Activated CD4-positive, alpha-beta memory T cell treated with anti-CD3 and anti-CD28 coated beads for 36 hours (primary cell): ENCODE data around the gene OSBPL6. TPM values are rescaled to one million over a fixed set of nuclear protein-coding genes. Genes with fewer than 3 reads are reported as not detected.
"Not testable (repeated sequence)": the region's sequence is repeated elsewhere in the genome, so short reads cannot be mapped to it uniquely, and the experiment has no call there.

Experiments
- CTCF ChIA-PET: fragments of 350-600 bp; sonication (Branson Sonifier 250); formaldehyde crosslinking; loops from one replicate; lab custom pipeline; 2021; ENCODE audit warnings: antibody characterized with exemption, inconsistent platforms; lab: Charles Lee
- POLR2A ChIA-PET: fragments of 350-600 bp; sonication (Branson Sonifier 250); formaldehyde crosslinking; loops from one replicate; lab custom pipeline; 2021; ENCODE audit warnings: antibody characterized with exemption; lab: Charles Lee
- DNase-seq: peaks from one replicate; pipeline ENCODE4 v3.0.0-alpha.2; 2020
- H3K27ac Mint-ChIP-seq: one replicate; pipeline ENCODE4 v1.8.0; 2021; ENCODE audit warnings: mixed read lengths
- H3K27me3 Mint-ChIP-seq: one replicate; pipeline ENCODE4 v1.8.0; 2021; ENCODE audit warnings: mixed read lengths
- H3K36me3 Mint-ChIP-seq: one replicate; pipeline ENCODE4 v1.8.0; 2021; ENCODE audit warnings: mixed read lengths
- H3K4me1 Mint-ChIP-seq: one replicate; pipeline ENCODE4 v1.8.0; 2021; ENCODE audit warnings: low read depth, mixed read lengths
- H3K4me3 Mint-ChIP-seq: one replicate; pipeline ENCODE4 v1.8.0; 2021; ENCODE audit warnings: mild to moderate bottlenecking, mixed read lengths
- H3K9me3 Mint-ChIP-seq: one replicate; pipeline ENCODE4 v1.8.0; 2021; ENCODE audit warnings: mixed read lengths
- intact Hi-C: fragments of 100-400 bp; cut with micrococcal nuclease; formaldehyde crosslinking; loops from one replicate; pipeline ENCODE4 v1.15.1; 2023
- total RNA-seq, 2 experiments: library from RNA; stranded (reverse); gene quantifications; one replicate each; pipeline ENCODE4 v1.2.3, GENCODE V29; 2021

OSBPL6 gene
- total RNA-seq, 2 experiments from 2014 or later, result 1.5 to 1.9 TPM

DNA sequence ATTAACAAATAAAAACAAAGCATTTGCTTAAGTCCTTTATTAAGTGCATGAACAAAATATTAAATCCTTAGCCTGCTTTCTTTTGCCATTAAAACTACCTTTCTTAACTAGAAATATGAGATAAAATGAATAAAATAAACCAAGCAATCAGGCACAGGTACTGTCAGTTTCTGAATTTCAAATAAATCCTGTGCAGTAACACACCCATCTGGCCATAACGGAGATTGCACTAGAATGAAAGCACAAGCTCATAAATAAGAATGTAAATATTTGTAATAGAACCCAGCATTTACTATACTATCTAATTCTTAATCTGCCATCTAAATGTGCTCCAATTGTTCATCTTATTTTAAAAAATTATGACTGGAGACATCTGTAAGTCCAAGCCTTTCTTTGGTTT lies 224.8 kb downstream of the OSBPL6 start:
- H3K27me3 Mint-ChIP-seq, result no peaks in the 10 kb centered on the region
- peaks cover 9% of the 10 kb centered on the region for H3K36me3 Mint-ChIP-seq
- peaks cover 8% of the 10 kb centered on the region for H3K4me1 Mint-ChIP-seq
- intact Hi-C loops, result loop anchor here (10.0 kb wide), 2 partner anchors 224 to 476 kb away; partner anchors contain the start of gene OSBPL6
- no peak for DNase-seq
- no peak overlapping the region for H3K27ac Mint-ChIP-seq
- ChIA-PET CTCF (interaction anchor here (0.7 to 1.7 kb wide), 5 partner anchors 14 to 307 kb away, joined by 3 to 9 read pairs (median 5); partner anchors contain the start of gene RBM45), POLR2A (interaction anchor here (0.6 kb wide), 1 partner anchor 49 kb away, joined by 3 read pairs; no protein-coding TSS in a partner anchor)
- peaks cover 4% of the 10 kb centered on the region for H3K9me3 Mint-ChIP-seq
- H3K4me3 Mint-ChIP-seq, result no peak overlapping the region

DNA sequence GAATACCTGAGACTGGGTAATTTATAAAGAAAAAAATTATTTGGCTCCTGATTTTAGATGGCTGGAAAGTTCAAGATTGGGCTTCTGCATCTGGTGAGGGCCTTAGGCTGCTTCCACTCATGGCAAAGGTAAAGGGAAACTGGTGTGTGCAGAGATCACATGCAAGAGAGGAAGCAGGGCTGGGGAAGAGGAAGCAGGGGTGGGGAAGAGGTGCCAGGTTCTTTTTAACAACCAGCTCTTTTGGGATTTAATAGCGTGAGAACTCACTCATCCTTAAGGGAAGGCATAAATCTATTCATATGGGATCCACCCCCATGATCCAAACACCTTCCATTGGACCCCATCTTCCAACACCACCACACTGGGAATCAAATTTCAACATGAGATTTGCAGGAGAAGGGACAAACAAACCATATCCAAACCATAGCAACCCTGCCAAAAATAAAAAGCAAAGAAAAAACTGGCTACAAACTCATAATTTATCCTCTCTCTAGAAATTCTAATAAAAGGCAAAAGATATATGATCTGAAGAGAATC lies 226.2 kb downstream of the OSBPL6 start:
- ChIA-PET POLR2A (no interaction called here), CTCF (interaction anchor here (1.4 kb wide), 1 partner anchor 25 kb away, joined by 3 read pairs; no protein-coding TSS in a partner anchor)
- Mint-ChIP-seq H3K27ac (no peak overlapping the region), H3K9me3 (peaks cover 17% of the 10 kb centered on the region), H3K4me3 (no peak overlapping the region), H3K27me3 (no peaks in the 10 kb centered on the region), H3K4me1 (no peaks in the 10 kb centered on the region), H3K36me3 (peaks cover 18% of the 10 kb centered on the region)
- intact Hi-C loops, result no loop called here
- DNase-seq, result no peak

DNA sequence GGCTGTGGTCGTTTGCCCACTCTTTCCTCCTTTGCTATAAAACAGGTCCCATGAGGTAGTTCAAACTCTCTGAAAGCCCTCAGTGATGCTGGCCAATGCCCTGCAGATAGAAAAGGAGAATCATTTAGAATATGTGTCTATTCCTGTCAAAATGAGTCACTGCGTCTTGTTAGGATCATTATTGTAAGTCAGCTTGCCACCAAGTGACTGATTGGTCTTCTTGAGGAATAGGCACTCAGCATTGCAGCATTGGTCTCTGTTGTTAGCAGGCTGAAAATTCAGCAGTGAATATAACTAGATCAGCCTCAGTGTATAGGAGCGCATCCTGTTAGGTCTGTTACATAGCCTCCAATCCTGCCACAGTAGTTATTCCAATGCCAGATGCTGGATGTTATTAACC lies 227.8 kb downstream of the OSBPL6 start:
- H3K4me1 Mint-ChIP-seq, result no peaks in the 10 kb centered on the region
- CTCF ChIA-PET, result interaction anchor here (1.4 kb wide), 1 partner anchor 27 kb away, joined by 3 read pairs; no protein-coding TSS in a partner anchor
- intact Hi-C loops, result no loop called here
- no peak for DNase-seq
- H3K27me3 Mint-ChIP-seq, result no peaks in the 10 kb centered on the region
- peaks cover 28% of the 10 kb centered on the region for H3K9me3 Mint-ChIP-seq
- H3K4me3 Mint-ChIP-seq, result no peak overlapping the region
- no peak overlapping the region for H3K27ac Mint-ChIP-seq
- peaks cover 32% of the 10 kb centered on the region for H3K36me3 Mint-ChIP-seq
- POLR2A ChIA-PET, result no interaction called here

DNA sequence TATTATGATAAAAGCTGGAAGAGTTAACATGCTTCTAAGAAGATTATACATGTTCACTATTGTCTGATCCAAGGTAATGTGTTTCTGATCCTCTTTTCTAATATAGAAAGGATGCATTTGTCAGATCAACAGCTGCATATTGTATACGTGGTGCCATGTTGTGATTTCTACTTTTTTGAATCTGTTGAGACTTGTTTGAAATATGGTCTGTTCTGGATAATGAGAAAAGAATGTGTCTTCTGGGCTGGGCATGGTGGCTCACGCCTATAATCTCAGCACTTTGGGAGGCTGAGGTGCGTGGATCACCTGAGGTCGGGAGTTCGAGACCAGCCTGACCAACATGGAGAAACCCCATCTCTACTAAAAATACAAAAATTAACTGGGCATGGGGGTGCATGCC lies 229.4 kb downstream of the OSBPL6 start:
- Mint-ChIP-seq H3K36me3 (peaks cover 46% of the 10 kb centered on the region), H3K9me3 (peaks cover 28% of the 10 kb centered on the region)
- H3K27ac Mint-ChIP-seq, H3K4me3 Mint-ChIP-seq, DNase-seq, H3K27me3 Mint-ChIP-seq, POLR2A ChIA-PET, H3K4me1 Mint-ChIP-seq: not testable (repeated sequence)
- intact Hi-C loops, result loop anchor here (1.0 kb wide), 1 partner anchor 9 kb away; no protein-coding TSS in a partner anchor
- CTCF ChIA-PET, result interaction anchor here (0.8 to 1.3 kb wide), 2 partner anchors 9 to 10 kb away, joined by 3 to 6 read pairs; no protein-coding TSS in a partner anchor

DNA sequence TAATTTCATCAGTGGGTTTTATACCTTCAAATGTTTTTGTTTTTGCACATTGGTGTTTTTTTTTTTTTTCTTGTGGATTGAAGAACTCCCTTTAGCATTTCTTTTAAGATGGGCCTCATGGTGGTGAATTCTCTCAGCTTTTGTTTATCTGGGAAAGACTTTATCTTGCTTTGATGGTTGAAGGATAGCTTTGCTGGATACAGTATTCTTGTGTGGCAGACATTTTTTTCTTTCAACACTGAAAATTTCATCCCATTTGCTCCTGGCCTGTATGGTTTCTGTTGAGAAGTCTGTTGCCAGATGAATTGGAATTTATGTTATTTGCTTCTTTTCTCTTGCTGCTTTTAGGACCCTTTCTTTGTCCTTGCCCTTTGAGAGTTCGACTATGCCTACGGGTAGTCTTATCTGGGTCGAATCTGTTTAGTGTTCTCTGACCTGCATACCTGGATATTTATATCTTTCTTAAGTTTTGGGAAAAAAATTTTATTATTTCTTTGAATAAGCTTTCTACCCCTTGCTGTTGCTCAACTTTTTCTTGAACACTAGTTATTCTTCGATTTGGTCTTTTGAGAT lies 231.0 kb downstream of the OSBPL6 start:
- peaks cover 58% of the 10 kb centered on the region for H3K36me3 Mint-ChIP-seq
- H3K27me3 Mint-ChIP-seq, result no peaks in the 10 kb centered on the region
- H3K4me1 Mint-ChIP-seq, result no peaks in the 10 kb centered on the region
- intact Hi-C loops, result no loop called here
- H3K27ac Mint-ChIP-seq, result no peak overlapping the region
- ChIA-PET CTCF (interaction anchor here (0.6 to 2.0 kb wide), 3 partner anchors 11 to 28 kb away, joined by 3 to 10 read pairs (median 4); no protein-coding TSS in a partner anchor), POLR2A (no interaction called here)
- DNase-seq, result no peak
- H3K9me3 Mint-ChIP-seq, result peaks cover 28% of the 10 kb centered on the region
- no peak overlapping the region for H3K4me3 Mint-ChIP-seq

DNA sequence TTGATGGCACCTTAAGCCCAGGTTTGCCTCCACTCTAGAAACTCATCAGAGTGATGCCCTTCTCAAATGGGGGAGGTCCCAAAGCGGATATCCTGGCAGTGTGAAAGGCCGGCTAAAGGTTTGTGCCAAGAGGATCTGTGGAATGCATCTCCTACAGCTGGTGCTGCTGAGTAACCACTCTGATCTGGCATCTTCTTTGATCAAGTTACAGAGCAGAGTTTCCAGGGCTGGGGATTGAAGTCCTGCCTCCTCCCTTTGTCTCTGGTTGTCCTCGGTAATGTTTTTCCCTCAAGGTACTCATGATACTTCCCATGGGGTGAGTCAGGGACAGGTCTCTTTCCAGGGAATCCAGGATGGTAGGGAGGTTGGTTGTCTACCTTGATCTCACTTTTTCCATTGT lies 232.1 kb downstream of the OSBPL6 start:
- no peak overlapping the region for H3K27ac Mint-ChIP-seq
- H3K36me3 Mint-ChIP-seq, result peaks cover 65% of the 10 kb centered on the region
- no peaks in the 10 kb centered on the region for H3K27me3 Mint-ChIP-seq
- no peak for DNase-seq
- CTCF ChIA-PET, result interaction anchor here (1.0 to 2.0 kb wide), 2 partner anchors 12 to 29 kb away, joined by 4 to 10 read pairs; no protein-coding TSS in a partner anchor
- POLR2A ChIA-PET, result no interaction called here
- no peaks in the 10 kb centered on the region for H3K4me1 Mint-ChIP-seq
- intact Hi-C loops, result no loop called here
- peaks cover 28% of the 10 kb centered on the region for H3K9me3 Mint-ChIP-seq
- no peak overlapping the region for H3K4me3 Mint-ChIP-seq

DNA sequence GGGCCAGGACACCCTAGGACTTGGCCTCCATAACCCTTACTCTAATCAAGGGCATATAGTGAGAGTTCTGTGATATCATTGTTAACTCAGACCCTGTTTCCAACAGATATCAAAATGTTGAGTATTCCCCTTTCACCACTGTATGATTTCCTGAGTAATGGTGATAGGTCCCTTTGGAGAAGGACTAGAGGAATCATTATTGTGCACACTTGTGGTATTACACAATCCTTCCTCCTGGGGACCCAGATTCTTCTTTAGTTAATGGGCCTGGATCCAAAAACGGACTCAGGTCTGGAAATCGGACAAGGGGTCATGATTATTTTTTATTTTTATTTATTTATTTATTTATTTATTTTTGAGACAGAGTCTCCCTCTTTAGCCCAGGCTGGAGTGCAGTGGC lies 233.1 kb downstream of the OSBPL6 start:
- Mint-ChIP-seq H3K4me3 (no peak overlapping the region), H3K9me3 (peaks cover 28% of the 10 kb centered on the region), H3K4me1 (no peaks in the 10 kb centered on the region), H3K36me3 (peaks cover 71% of the 10 kb centered on the region), H3K27me3 (no peaks in the 10 kb centered on the region), H3K27ac (no peak overlapping the region)
- intact Hi-C loops, result no loop called here
- ChIA-PET CTCF (no interaction called here), POLR2A (no interaction called here)
- no peak for DNase-seq

DNA sequence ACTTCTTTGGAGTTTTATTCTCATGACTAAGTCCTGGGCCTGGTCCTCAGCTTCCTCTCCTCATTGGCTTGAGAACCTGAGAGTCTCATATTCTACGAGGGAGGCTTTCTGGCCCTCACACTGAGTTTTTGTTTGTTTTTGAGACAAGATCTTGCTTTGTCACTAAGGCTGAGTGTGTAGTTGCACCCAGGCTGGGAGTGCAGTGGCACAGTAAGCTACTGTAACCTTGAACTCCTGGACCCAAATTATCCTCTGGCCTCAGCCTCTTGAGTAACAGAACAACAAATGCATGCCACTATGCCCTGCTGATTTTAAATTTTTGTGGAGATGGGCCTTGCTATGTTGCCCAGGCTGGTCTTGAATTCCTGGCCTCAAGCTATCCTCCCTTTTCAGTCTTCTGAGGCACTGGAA lies 234.1 kb downstream of the OSBPL6 start:
- no peak overlapping the region for H3K27ac Mint-ChIP-seq

DNA sequence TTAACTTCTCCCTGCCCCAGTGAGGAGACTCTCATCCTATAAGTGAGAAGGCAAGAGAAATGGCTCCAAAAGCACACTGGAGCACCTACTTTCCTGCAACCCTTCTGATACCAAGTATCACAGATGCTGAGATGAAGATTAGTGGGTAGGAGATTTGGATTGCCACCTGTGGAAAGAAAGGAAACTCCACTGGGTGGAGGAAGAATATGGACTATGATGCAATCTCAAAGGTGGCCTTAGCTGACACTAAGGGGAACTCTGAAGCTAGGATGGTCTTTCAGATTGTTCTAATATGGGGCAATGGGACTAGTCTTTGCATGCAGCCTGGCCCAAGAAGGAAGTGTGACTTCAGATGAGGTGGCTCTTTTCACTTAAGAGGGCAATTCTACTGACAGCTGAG lies 235.0 kb downstream of the OSBPL6 start:
- no peak overlapping the region for H3K27ac Mint-ChIP-seq
- H3K9me3 Mint-ChIP-seq, result peaks cover 22% of the 10 kb centered on the region
- intact Hi-C loops, result no loop called here
- H3K36me3 Mint-ChIP-seq, result peaks cover 73% of the 10 kb centered on the region
- no peak overlapping the region for H3K4me3 Mint-ChIP-seq
- no peak for DNase-seq
- H3K4me1 Mint-ChIP-seq, result no peaks in the 10 kb centered on the region
- no peaks in the 10 kb centered on the region for H3K27me3 Mint-ChIP-seq
- CTCF ChIA-PET, result no interaction called here
- POLR2A ChIA-PET, result no interaction called here

More for the DNA sequence above, 234.1 kb downstream of the OSBPL6 start:
- CTCF ChIA-PET, result interaction anchor here (0.8 kb wide), 1 partner anchor 14 kb away, joined by 6 read pairs; no protein-coding TSS in a partner anchor
- Mint-ChIP-seq H3K4me3 (no peak overlapping the region), H3K36me3 (peaks cover 73% of the 10 kb centered on the region), H3K4me1 (no peaks in the 10 kb centered on the region), H3K9me3 (peaks cover 28% of the 10 kb centered on the region), H3K27me3 (no peaks in the 10 kb centered on the region)
- POLR2A ChIA-PET, result no interaction called here
- intact Hi-C loops, result no loop called here
- no peak for DNase-seq

DNA sequence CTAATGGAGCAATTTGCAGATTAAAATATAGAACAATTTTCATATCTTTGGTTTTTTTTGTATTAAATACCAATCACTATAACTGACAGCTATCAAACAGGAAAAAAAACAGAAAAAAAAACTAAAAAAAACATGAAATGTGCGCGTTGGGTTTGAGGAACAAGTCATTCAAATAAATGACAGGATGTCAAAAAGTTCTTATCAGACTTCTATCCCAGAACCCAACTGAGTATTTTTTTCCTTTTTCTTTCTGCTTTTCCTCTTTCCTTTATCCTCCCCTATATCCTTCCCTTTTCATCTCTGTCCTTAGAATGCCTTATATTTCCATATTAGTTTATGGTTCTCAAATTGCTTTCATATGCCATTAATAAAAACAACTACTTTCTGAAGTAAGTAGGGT lies 242.3 kb downstream of the OSBPL6 start:
- Mint-ChIP-seq H3K27ac (no peak overlapping the region), H3K36me3 (peaks cover 47% of the 10 kb centered on the region), H3K27me3 (no peaks in the 10 kb centered on the region), H3K4me3 (no peak overlapping the region), H3K9me3 (no peaks in the 10 kb centered on the region), H3K4me1 (no peaks in the 10 kb centered on the region)
- DNase-seq, result no peak
- CTCF ChIA-PET, result interaction anchor here (1.9 kb wide), 1 partner anchor 22 kb away, joined by 7 read pairs; no protein-coding TSS in a partner anchor
- intact Hi-C loops, result no loop called here
- POLR2A ChIA-PET, result no interaction called here

DNA sequence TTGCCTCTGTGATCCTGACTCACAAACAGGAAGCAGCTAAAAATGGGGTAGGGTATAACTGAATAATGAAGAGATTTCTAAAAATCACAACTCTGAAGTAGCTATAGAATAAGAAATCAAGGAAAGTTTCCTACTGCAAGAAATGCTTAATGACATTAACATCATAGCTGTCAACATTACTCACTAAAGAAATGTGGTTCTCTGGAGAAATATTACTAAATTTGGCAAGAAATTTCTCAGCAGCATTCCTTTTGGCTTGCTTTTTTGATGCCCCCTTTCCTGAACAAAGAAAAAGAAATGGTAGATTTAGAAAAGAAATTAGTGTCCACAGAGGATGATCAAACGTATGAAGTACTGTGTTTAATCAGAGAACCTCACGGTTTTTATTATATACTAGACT lies 247.1 kb downstream of the OSBPL6 start:
- POLR2A ChIA-PET, result no interaction called here
- Mint-ChIP-seq H3K27me3 (no peaks in the 10 kb centered on the region), H3K36me3 (peaks cover 38% of the 10 kb centered on the region), H3K4me1 (no peaks in the 10 kb centered on the region), H3K9me3 (no peaks in the 10 kb centered on the region), H3K4me3 (no peak overlapping the region), H3K27ac (no peak overlapping the region)
- no peak for DNase-seq
- CTCF ChIA-PET, result interaction anchor here (1.0 kb wide), 1 partner anchor 8 kb away, joined by 3 read pairs; no protein-coding TSS in a partner anchor
- intact Hi-C loops, result no loop called here

DNA sequence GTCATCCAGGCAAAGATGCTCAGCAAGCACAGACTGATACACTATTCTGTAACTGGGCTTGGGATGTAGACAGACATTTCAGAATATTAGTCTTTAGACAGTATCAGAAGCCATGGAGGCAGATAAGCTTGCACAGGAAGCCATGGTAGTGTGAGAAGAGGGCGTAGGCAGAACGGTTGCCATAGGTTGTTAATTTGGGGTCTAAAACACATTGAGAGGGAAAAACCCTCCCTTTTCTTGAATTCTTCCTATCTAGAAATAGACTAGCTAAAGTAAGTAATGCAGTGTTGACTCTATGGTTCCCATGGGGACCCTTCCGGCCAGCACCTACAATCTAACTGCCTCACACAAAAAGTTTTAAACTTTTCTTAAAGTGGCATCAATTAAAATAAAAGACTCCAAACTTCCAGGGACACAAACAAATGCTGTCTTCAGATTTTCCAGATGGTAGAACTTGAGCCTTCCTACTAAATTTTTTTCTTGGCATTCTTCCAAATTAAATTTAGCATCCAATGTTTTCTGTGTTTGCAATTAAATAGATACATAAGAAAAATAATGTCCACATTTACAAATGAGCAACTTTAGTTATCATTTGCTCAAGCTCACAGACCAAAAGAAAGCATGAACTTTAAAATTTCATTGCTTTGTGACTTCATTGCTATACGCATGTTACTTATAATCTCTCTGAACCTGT lies 254.8 kb downstream of the OSBPL6 start:
- POLR2A ChIA-PET, result interaction anchor here (2.0 kb wide), 1 partner anchor 35 kb away, joined by 9 read pairs; no protein-coding TSS in a partner anchor
- Mint-ChIP-seq H3K4me1 (peaks cover 24% of the 10 kb centered on the region), H3K27me3 (no peaks in the 10 kb centered on the region), H3K27ac (peak overlapping the region; percentile 8), H3K4me3 (peak overlapping the region; percentile 83), H3K9me3 (no peaks in the 10 kb centered on the region), H3K36me3 (peaks cover 30% of the 10 kb centered on the region)
- DNase-seq, result no peak
- CTCF ChIA-PET, result interaction anchor here (0.6 to 5.0 kb wide), 5 partner anchors 8 to 337 kb away, joined by 3 to 43 read pairs (median 4); partner anchors contain the start of gene PLEKHA3
- intact Hi-C loops, result no loop called here
